Hepatocyte (in vitro differentiated cells): ENCODE results near the gene SIDT1. TPM values are rescaled to one million over a fixed set of nuclear protein-coding genes. Genes with fewer than 3 reads are reported as not detected.

Experiments
- DNase-seq: peaks from one replicate; pipeline ENCODE4 v3.0.0-alpha.2; 2016; ENCODE audit warnings: low spot score
- H2AFZ ChIP-seq: fragments of 200-600 bp; sonication (generic); 2 replicates; pipeline ENCODE4 v1.6.0; 2016; ENCODE audit warnings: antibody characterized with exemption, mild to moderate bottlenecking
- H3K27ac ChIP-seq: fragments of 200-600 bp; sonication (generic); 2 replicates; pipeline ENCODE4 v1.5.1; 2016; ENCODE audit warnings: mild to moderate bottlenecking
- H3K27me3 ChIP-seq: fragments of 200-600 bp; sonication (generic); 2 replicates; pipeline ENCODE4 v1.6.1; 2016
- H3K36me3 ChIP-seq: fragments of 200-600 bp; sonication (generic); replicated peaks from 2 replicates; pipeline ENCODE4 v1.5.1; 2016; ENCODE audit warnings: low read depth; ENCODE audit not compliant: insufficient read depth
- H3K4me1 ChIP-seq: fragments of 200-600 bp; sonication (generic); 2 replicates; pipeline ENCODE4 v1.5.1; 2016; ENCODE audit warnings: mild to moderate bottlenecking, moderate library complexity; ENCODE audit not compliant: insufficient read depth
- H3K4me2 ChIP-seq: fragments of 200-600 bp; sonication (generic); 2 replicates; pipeline ENCODE4 v1.6.0; 2016
- H3K4me3 ChIP-seq: fragments of 200-600 bp; sonication (generic); 2 replicates; pipeline ENCODE4 v1.5.1; 2016; ENCODE audit warnings: mild to moderate bottlenecking
- H3K79me2 ChIP-seq: fragments of 200-600 bp; sonication (generic); 2 replicates; pipeline ENCODE4 v1.6.0; 2017; ENCODE audit warnings: mild to moderate bottlenecking
- H3K9me2 ChIP-seq: fragments of 200-600 bp; sonication (generic); replicated peaks from 2 replicates; pipeline ENCODE4 v1.6.0; 2017; ENCODE audit warnings: mild to moderate bottlenecking; ENCODE audit not compliant: insufficient read depth
- H3K9me3 ChIP-seq: fragments of 200-600 bp; sonication (generic); 2 replicates; pipeline ENCODE4 v1.5.1; 2016; ENCODE audit warnings: low read depth, mild to moderate bottlenecking
- H4K20me1 ChIP-seq: fragments of 200-600 bp; sonication (generic); 2 replicates; pipeline ENCODE4 v1.6.0; 2016; ENCODE audit warnings: mild to moderate bottlenecking; ENCODE audit not compliant: insufficient read depth, poor library complexity, severe bottlenecking
- CTCF ChIP-seq: fragments of 200-600 bp; sonication (generic); IDR thresholded peaks from 2 replicates; pipeline ENCODE4 v1.5.1; 2016; ENCODE audit warnings: antibody characterized with exemption, mild to moderate bottlenecking; ENCODE audit not compliant: poor library complexity
- EZH2 ChIP-seq: fragments of 200-600 bp; sonication (generic); IDR thresholded peaks from 2 replicates; pipeline ENCODE4 v1.6.1; 2016; ENCODE audit warnings: antibody characterized with exemption, mild to moderate bottlenecking, borderline replicate concordance
- EZH2phosphoT487 ChIP-seq: fragments of 200-600 bp; sonication (generic); IDR thresholded peaks from one replicate; pipeline ENCODE4 v1.6.1; 2018; ENCODE audit warnings: antibody characterized with exemption, mild to moderate bottlenecking, low read depth, moderate library complexity; ENCODE audit not compliant: unreplicated experiment, severe bottlenecking
- WGBS: methylation state at CpG from one replicate; pipeline ENCODE4 v1.1.6; 2016; ENCODE audit warnings: low lambda C conversion rate; ENCODE audit errors: missing lambda C conversion rate; 5-methylcytosine and 5-hydroxymethylcytosine counted together
- polyA plus RNA-seq: library from polyadenylated mRNA; unstranded; fragments of >200 nt; fragmentation: Nextera tagmentation; extraction: Ambion mirVana; gene quantifications from 2 replicates; pipeline ENCODE4 v1.2.1, GENCODE V29; 2016
- total RNA-seq: library from RNA; depleted of rRNA; stranded (reverse); fragments of >200 nt; gene quantifications from 2 replicates; pipeline ENCODE4 v1.2.3, GENCODE V29; 2014

Gene SIDT1
- total and polyA plus RNA-seq, 2 experiments from 2014 or later: 0.18 to 0.90 TPM

GRCh38 chr3:113601240-113601639, 68.9 kb downstream of the SIDT1 start:
- H3K79me2 ChIP-seq: no peaks in the 10 kb centered on the region
- no peaks in the 10 kb centered on the region for H3K27me3 ChIP-seq
- no peak overlapping the region for H3K27ac ChIP-seq
- H3K9me3 ChIP-seq: no peaks in the 10 kb centered on the region
- H3K4me3 ChIP-seq: no peak overlapping the region
- WGBS: 90% methylated on average over 2 of the region's 2 CpGs
- no peak overlapping the region for H3K4me2 ChIP-seq
- H3K9me2 ChIP-seq: no peaks in the 10 kb centered on the region
- no peaks in the 10 kb centered on the region for H3K4me1 ChIP-seq
- DNase-seq: no peak
- H3K36me3 ChIP-seq: no peaks in the 10 kb centered on the region
- no peaks in the 10 kb centered on the region for H4K20me1 ChIP-seq
- TF ChIP-seq EZH2 (no peak), CTCF (no peak), EZH2phosphoT487 (no peak)
- no peak overlapping the region for H2AFZ ChIP-seq

GRCh38 chr3:113602256-113602655, 69.9 kb downstream of the SIDT1 start:
- Histone ChIP-seq H3K27ac (no peak overlapping the region), H3K9me2 (no peaks in the 10 kb centered on the region), H3K79me2 (no peaks in the 10 kb centered on the region), H2AFZ (no peak overlapping the region), H4K20me1 (no peaks in the 10 kb centered on the region), H3K4me2 (no peak overlapping the region), H3K4me1 (no peaks in the 10 kb centered on the region), H3K27me3 (no peaks in the 10 kb centered on the region), H3K4me3 (no peak overlapping the region), H3K36me3 (no peaks in the 10 kb centered on the region), H3K9me3 (no peaks in the 10 kb centered on the region)
- no peak for DNase-seq
- 89% methylated on average over 2 of the region's 2 CpGs for whole genome bisulfite sequencing
- TF ChIP-seq EZH2phosphoT487: no peak
- TF ChIP-seq EZH2: no peak
- TF ChIP-seq CTCF: no peak

GRCh38 chr3:113602836-113603235, 70.5 kb downstream of the SIDT1 start:
- Histone ChIP-seq H3K9me2 (no peaks in the 10 kb centered on the region), H2AFZ (no peak overlapping the region), H3K4me2 (no peak overlapping the region), H3K4me3 (no peak overlapping the region), H3K36me3 (no peaks in the 10 kb centered on the region), H3K4me1 (no peaks in the 10 kb centered on the region), H3K79me2 (no peaks in the 10 kb centered on the region), H3K27me3 (no peaks in the 10 kb centered on the region), H3K9me3 (no peaks in the 10 kb centered on the region), H3K27ac (no peak overlapping the region), H4K20me1 (no peaks in the 10 kb centered on the region)
- no peak for TF ChIP-seq CTCF
- TF ChIP-seq EZH2phosphoT487: no peak
- TF ChIP-seq EZH2: no peak
- WGBS: 97% methylated on average over 11 of the region's 11 CpGs
- DNase-seq: no peak

- no peak for TF ChIP-seq EZH2
- TF ChIP-seq EZH2phosphoT487: no peak
- TF ChIP-seq CTCF: no peak
- H3K27ac ChIP-seq: no peak overlapping the region
- no peaks in the 10 kb centered on the region for H3K4me1 ChIP-seq
- H3K9me3 ChIP-seq: no peaks in the 10 kb centered on the region
- H3K36me3 ChIP-seq: no peaks in the 10 kb centered on the region
- H3K4me2 ChIP-seq: no peak overlapping the region
- no peak overlapping the region for H2AFZ ChIP-seq
- no peak for DNase-seq
- no peaks in the 10 kb centered on the region for H4K20me1 ChIP-seq
- no peaks in the 10 kb centered on the region for H3K79me2 ChIP-seq
- no peaks in the 10 kb centered on the region for H3K9me2 ChIP-seq
- WGBS: 58% methylated on average over 8 of the region's 8 CpGs
- no peak overlapping the region for H3K4me3 ChIP-seq
- no peaks in the 10 kb centered on the region for H3K27me3 ChIP-seq
These were observed 74.3 kb downstream of the SIDT1 start for GRCh38 chr3:113606539-113607218.
